ENCODE results near the gene SCART1. TPM values are rescaled to one million over a fixed set of nuclear protein-coding genes. Genes with fewer than 3 reads are reported as not detected.
"Not testable (repeated sequence)": the region's sequence is repeated elsewhere in the genome, so short reads cannot be mapped to it uniquely, and the experiment has no call there.

Gene SCART1
- 7.1 and 8.1 TPM in 2 replicates for polyA plus RNA-seq (2014; cell fraction: cytosol; rRNA removed)
- polyA plus RNA-seq (2014; cell fraction: nucleus; rRNA removed), result 110 and 117 TPM in 2 replicates

DNA sequence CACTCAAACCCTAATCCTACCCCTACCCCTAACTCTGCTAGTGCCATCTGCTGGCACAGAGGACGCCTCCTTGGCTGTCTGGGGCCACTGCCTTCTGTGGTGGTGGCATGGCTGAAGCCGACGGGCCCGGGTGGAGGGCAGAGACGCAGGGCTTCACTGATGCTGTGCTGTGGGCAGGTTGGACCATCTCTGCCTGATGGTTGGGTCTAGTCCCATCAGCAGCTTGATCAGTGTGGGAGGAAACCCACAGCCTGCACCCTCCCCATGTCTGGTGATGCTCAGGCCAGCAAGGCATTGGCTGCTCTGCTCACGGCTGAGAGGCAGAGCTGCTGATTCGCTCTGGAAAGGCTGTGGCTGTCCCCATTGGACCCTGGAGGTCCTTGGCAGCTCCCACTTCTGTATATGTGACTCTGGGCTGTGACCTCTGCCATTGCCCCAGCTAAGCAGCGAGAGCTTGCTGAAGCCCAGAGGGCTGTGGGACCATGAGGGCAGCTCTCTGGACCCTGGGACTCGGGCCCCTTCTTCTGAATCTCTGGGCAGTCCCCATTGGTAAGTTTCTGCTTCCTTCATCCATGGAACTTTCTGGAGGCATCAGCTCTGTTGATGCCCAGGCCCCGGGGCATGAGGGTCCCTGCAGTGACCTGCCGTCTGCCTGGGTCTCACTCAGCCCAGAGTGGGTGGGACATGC lies at the start of gene SCART1:
TSS of gene SCART1 (plus strand) at position 430 of the 688 bp plus-strand sequence. CDS start at position 483, 53 bp downstream.
- DNase-seq (ENCODE audit: low spot score), result peak; percentile 91

DNA sequence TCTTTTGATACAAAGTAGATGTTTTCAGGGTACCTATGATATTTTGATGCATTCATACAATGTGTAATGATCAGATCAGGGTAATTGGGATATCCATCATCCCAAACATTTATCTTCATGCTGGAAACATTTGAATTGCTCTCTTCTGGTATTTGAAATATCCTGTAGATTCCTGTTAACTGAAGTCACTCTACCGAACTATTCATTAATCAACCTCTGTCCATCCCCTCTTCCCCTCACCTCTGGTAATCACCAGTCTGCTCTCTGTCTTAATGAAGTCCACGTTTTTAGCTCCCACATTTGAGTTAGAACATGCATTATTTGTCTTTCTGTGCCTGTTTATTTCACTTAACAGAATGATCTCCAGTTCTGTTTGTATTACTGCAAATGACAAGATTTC lies 48.5 kb upstream of the SCART1 start:
- no peak for DNase-seq (ENCODE audit: low spot score)

DNA sequence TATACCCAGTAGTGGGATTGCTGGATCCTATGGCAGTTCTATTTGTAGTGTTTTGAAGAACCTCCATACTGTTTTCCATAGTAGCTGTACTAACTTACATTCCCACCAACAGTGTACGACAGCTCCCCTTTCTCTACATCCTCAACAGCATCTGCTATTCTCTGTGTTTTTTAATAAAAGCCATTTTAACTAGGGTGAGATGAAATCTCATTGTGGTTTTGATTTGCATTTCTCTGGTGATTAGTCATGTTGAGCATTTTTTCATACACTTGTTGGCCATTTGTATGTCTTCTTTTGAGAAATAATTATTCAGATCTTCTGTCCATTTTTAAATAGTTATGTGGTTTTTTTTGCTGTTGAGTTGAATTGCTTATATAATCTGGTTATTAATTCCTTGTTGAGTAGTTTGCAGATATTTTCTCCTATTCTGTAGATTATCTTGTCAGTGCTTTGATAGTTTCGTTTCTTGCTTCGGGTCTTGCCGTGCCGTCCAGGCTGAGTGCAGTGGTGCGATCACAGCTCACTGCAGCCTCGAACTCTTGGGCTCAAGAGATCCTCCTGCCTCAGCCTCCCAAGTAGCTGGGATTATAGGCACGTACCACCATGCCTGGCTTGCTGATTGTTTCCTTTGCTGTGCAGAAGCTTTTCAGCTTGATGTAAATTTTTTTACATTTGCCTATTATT lies 47.8 kb upstream of the SCART1 start:
- no peak for DNase-seq (ENCODE audit: low spot score)

DNA sequence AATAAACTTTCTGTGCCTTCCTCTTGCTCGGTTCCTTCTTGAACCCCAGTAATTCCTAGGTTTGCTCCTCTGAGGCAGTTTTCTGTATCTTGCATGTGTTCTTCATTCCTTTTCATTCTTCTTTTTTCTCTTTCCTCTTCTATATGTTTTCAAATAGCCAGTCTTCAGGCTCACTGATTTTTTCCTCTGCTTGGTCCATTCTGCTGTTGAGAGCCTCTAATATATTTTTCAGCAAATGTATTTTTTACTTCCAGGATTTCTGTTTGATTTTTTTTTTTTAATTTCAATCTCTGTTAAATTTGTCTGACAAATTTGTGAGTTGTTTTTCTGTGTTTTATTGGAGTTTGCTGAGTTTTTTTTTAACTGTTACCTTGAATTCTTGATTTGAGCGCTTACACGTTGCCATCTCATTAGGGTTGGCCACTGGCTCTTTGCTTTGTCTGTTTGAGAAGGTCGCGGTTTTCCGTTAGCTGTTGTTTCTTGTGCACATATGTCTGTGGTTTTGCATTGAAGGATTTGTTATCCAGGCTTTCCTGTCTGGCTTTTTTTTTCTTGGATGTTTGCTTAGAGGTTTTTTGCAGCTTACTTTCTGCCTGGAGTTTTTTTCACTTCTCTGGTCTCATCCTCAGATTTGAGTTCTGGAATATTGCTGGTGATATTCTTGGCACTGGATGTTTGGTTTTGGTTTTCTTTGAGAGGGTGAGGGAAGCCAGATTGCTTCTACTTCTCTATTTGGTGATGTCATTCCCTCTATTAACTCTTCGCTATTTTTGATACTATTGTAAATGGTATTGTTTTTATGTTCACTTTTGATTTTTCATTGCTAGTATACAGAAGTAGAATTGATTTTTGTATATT lies 42.0 kb upstream of the SCART1 start:
- no peak for DNase-seq (ENCODE audit: low spot score)

DNA sequence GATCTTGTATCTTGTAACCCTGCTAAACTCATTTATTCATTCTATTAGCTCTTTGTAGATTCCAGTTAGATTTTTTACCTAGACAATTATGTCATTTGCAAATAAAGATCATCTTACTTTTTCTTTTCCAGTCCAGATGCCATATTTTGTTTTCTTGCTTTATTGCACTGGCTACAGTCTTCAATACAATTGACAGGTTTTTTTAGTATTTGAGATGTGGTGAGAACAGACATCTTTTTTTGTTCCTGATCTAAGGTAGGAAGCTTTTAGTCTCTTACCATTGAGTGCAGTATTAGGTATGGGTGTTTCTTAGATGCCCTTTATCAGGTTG lies 41.4 kb upstream of the SCART1 start:
- DNase-seq (ENCODE audit: low spot score), result no peak

DNA sequence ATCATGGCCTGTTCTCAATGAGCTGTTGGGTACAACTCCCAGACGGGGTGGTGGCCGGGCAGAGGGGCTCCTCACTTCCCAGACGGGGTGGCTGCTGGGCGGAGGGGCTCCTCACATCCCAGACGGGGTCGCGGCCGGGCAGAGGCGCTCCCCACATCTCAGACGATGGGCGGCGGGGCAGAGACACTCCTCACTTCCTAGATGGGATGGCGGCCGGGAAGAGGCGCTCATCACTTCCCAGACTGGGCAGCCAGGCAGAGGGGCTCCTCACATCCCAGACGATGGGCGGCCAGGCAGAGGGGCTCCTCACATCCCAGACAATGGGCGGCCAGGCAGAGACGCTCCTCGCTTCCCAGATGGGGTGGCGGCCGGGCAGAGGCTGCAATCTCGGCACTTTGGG lies 39.3 kb upstream of the SCART1 start:
- not testable (repeated sequence) for DNase-seq (ENCODE audit: low spot score)

DNA sequence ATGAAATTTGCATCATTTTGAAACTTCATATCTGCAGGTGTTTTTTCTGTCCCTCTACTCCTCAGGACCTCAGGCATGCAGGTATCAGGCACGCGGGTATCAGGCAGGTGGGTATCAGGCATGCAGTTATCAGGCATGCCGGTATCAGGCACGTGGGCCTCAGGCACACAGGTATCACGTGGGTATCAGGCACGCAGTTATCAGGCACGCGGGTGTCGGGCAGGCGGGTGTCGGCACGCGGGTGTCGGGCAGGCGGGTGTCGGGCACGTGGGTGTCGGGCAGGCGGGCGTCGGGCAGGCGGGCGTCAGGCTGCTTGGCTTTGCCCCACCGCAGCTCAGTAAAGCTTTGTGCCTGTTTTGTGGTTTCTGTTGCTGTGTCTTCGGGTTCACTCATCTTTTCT lies 38.0 kb upstream of the SCART1 start:
- no peak for DNase-seq (ENCODE audit: low spot score)

DNA sequence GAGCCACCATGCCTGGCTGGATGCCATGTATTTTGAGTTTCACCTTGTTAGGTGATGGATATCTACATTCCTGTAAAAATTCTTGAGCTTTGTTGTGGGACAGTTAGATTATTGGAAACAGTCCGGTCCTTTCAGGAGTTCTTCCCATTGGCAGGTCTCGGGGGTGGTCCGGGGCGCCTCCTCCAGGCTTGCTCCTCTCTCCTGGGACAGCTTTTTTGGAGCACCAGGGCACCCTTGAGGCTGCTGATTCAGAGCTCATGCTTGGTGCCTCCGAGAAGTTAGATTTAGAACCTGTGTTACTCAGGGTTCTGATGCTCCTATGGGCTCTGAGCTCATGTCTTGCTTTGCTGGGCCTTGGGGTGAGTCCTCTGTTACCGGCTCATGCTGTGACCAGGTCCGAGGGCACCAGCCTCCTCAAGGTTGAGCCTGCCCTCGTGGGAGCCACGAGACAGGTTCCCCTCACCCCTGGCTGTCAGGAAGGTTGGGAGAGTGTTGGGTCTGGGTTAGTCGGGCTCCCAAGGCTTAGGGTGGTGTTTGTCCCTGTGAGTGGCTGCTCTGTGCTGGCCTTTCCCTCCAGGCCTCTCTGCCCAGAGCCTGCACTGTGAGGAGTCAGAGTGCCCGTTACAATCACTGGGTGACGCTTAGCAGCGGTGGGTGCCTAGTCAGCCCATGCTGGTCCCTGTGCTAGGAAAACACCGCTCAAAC lies 35.3 kb upstream of the SCART1 start:
- no peak for DNase-seq (ENCODE audit: low spot score)

DNA sequence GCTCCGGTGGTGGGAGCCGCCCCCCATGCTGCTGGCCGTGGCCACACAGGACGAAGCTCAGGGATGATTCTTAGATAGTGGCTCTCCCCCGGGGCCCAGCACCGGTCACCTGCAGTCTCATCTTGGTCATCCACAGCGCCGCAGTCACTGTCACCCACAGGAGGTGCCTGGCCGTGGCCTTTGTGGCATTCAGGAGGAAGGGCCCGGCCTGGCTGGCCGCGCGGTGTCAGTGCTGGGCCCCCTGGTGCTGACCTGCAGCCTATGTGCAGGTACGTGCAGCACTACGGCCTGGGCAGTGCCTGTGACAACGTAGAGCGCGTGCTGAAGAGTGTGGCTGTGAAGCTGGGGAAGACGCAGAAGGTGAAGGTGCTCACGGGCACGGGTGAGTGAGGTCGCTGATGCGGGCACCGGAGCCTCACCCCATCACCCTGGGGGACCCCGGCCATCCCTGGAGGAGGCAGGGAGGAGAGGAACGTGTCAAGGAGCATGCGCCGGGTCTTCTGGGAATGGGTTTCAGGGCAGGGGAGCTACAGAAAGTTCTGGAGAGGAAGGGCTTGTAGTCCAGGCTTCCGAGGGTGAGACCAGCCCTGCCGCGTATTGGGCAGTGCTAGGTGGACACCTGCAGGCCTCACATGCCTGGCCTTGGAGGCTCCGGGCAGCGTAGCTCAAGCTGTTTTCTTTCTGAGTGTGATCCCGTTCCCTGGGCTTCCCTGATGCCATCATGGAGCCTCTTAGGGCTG lies 34.4 kb upstream of the SCART1 start:
- DNase-seq (ENCODE audit: low spot score), result no peak

DNA sequence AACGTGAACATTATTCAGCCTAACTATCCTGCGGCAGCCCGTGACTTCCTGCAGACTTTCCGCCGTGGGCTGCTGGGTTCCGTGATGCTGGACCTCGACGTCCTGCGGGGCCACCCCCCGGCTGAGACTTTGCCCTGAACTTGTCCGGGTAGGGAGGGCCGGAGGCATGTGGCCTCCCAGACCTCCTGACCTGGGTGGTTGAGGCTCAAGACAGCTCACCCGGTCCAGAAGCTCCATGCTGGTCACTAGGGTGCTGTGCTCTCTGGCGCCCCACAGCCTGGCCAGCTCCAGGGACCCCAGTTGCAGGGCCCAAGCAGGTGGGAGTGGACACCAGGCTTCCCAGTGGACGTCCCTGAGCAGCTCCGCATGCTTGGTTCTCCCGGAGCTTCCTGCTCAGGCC lies 33.7 kb upstream of the SCART1 start:
- no peak for DNase-seq (ENCODE audit: low spot score)

DNA sequence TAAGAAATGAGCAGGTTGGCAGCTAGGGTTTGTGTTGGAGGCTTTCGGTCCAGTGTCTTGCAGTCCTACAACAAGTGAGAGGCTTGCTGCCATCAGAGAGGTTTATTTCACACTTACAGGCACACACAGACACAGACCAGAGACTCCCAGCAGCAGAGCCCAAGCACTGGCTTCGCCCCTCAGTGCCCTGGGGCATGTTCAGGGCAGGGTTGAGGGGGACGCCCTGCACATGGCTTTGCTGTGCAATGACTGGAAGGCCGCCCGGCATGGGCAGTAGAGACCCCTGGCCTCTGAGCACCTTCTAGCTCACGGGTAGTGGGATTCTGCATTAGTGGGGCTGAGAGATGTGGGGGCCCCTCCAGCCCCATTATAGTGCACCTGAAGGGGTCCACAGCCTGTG lies 33.2 kb upstream of the SCART1 start:
- no peak for DNase-seq (ENCODE audit: low spot score)

DNA sequence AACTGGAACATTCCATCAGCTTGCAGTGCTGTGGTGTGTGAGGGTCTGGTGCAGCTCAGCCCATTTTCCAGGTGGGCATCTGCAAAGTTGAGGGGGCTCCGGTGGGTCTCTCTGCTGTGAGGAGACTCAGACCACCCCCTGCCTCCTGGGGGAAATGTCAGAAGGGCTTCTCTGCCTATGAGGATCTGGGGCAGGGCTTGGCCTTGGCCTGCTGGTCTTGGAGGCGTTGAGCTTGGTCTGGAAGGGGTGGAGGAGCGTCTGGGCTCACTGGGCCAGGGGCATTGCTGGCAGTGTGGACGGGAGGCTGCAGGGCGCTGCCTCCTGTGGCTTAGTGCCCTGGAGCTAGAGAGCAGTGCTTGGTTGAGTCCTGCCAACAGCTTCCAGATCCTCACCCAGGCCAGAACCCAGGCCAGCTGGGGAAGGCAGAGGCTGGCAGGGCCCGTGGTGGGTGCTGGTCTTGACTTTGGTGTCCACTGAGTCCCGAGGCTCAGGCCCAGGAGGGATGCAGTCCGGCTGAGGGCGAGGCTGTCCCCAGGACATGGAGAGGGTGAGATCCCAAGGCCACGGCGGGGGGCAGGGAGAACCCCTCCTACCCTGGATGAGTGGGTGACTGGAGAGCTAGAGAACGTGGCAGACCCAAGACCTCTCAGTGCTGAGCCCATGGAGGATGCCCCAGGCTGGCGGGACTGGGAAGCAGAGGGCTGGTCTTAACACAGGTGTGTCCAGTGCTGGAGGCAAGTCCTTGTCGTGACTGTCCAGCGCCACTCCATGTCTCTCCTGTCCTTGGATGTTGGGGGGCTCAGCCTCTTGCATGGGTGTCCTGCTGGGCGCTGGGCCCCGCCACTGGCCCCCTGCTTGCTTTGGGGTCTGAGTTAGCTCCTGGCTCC lies 32.2 kb upstream of the SCART1 start:
- no peak for DNase-seq (ENCODE audit: low spot score)

DNA sequence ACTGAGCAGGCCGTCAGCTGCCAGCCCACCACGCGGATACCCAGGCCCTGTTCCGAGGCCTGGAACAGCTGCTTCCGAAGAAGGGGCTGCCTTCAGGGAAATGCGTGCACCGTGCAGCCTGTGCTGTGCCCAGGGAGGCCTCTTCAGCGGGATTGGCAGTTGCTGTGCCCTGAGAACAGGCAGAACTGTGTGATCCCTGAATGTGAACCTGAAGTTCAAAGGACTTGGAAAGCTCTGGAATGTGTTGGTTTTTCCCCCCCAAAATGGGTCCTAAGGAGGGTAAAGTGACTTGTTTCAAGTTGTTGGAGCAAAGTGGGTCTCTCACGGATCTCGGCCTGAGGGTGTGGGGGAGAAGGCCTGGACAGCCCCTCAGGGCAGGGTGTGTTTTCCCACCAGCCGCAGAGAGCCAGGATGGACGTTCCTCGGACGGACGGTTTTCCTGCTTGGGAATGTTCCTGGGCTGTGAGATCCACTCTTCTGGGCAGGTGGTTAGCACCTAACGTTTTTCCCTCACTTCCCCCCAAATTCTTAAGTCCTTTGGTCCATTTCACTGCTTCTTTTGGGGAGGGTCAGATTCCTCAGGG lies 31.4 kb upstream of the SCART1 start:
- DNase-seq (ENCODE audit: low spot score), result no peak

DNA sequence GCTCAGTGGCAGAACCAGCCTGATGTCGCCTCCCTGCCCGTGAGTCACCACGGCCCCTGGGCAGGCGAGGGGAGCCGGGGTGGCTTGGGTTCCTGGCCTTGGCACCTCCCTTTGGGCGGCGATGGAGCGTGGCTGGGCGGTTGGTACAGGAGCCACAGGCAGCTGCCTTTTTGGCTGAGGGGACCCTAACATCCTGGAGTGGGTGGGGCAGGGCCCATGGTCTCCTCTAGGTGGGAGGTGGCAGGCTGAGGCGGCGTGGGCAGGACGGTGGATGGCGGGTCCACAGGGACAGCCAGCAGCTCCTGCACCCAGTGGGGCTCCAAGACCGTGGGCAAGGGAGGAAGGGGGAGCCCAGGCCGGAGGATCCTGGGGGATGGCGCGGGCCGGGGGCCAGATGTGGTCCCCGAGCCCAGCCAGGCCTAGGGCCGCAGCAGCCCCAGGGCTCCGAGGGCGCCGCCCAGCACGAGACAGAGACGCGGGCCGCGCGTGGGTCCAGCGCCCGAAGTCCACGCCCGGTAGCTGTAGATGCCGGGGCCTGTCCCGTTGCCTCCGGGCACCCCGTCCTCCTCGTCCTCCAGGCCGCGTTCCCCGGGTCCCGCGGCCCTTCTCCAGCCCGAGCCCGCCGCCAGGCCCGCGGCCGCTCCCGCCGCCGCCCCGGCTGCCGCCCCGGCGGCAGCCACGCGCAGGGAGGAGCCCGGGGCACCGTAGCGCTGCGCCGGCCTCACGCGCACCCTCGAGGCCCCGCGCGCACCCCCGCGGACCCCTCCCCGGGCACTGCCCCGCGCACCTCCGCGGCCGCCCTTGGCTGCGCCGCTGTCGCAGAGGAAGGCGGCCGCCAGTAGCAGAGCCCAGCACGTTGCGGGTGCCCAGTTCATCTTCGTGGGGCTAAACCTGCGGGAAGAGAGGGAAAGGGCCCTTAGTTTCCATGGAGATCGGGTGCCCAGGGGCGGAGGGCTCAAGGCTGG lies 30.7 kb upstream of the SCART1 start:
- no peak for DNase-seq (ENCODE audit: low spot score)

DNA sequence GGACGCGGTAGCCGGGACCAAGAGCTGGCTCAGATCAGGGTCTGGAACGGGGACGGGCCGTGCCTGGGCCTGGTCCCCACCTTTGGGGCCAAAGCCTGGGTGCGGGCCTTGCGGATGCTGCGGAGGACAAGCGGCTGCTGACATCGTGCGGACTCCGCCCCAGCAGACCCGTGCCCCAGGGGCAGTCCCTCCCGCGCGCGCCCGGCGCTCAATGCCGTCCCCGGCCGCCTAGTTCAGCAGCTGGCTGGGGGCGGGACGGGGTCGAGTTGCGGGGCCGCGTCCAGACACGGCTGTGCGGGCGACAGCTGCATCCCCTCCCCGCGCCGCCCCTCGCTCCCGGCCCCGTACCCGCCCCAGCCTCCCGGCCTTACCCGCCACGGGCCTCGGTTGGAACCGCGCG lies 29.6 kb upstream of the SCART1 start:
- not testable (repeated sequence) for DNase-seq (ENCODE audit: low spot score)

DNA sequence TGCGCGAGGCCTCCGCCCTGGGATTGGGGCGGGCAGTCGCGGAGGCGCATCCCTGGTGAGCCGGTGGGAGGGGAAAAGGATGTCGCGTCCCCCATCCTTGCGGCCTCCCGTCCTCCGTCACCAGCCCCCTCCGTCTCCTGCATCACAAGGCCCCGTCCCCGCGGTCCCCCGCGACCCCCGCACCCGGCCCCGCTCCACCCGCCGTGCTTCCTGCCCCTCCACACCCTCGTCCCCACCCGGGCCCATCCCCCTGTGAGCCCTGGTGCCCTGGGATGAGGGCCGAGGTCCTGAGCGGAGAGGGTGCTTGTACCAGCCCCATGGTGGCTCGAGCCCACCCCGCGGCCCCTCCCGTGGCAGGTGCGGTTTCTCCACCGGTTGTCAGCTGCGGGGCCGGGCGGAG lies 29.1 kb upstream of the SCART1 start, which contains the start of gene SPRN:
TSS of gene SPRN (minus strand) at position 25 of the 400 bp plus-strand sequence. CDS start 944 bp downstream, outside the sequence.
- DNase-seq (ENCODE audit: low spot score), result not testable (repeated sequence)

DNA sequence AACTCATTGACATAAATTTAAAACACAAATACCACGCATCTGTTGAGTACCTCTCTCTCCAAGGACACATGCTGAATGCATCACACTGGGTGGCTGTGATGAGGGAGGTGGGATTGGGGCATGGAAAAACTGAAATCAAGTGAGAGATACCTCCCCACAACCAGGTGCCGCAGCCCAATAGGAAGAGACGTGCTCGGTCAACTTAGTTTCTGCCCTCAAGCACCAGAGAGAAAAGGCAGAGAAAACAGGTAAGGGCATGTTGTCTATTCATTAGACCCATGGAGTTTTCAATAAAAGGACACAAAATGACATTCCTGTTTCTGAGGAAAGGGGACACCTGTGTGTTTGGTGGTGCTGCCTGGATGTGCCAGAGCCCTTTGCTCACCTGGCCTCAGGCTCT lies 24.2 kb upstream of the SCART1 start:
- not testable (repeated sequence) for DNase-seq (ENCODE audit: low spot score)
